NB4 (cell line): ENCODE data around the gene GYS2.

Experiments used
- DNase-seq: peaks from one replicate; pipeline ENCODE4 v3.0.0; 2010; ENCODE audit warnings: low read depth
- H3K4me3 ChIP-seq: one replicate; pipeline ENCODE4 v1.5.1; 2011; ENCODE audit warnings: mild to moderate bottlenecking, low read depth, low read length, moderate library complexity
- MYC ChIP-seq: IDR thresholded peaks from 2 replicates; pipeline ENCODE4 v1.6.1; 2011; ENCODE audit warnings: low read depth, low read length
- POLR2A ChIP-seq: IDR thresholded peaks from 2 replicates; pipeline ENCODE4 v1.6.1; 2011; ENCODE audit warnings: mild to moderate bottlenecking; ENCODE audit not compliant: insufficient read length; ENCODE audit errors: extremely low read depth
- TF ChIP-seq, protein P1 (sequence below): IDR thresholded peaks from 2 replicates; pipeline ENCODE4 v1.6.1; 2011; ENCODE audit warnings: low read depth, low read length
- TF ChIP-seq, protein P2 (sequence below): IDR thresholded peaks from one replicate; pipeline ENCODE4 v1.5.1; 2012; ENCODE audit warnings: low read depth, low read length

Gene GYS2

DNA sequence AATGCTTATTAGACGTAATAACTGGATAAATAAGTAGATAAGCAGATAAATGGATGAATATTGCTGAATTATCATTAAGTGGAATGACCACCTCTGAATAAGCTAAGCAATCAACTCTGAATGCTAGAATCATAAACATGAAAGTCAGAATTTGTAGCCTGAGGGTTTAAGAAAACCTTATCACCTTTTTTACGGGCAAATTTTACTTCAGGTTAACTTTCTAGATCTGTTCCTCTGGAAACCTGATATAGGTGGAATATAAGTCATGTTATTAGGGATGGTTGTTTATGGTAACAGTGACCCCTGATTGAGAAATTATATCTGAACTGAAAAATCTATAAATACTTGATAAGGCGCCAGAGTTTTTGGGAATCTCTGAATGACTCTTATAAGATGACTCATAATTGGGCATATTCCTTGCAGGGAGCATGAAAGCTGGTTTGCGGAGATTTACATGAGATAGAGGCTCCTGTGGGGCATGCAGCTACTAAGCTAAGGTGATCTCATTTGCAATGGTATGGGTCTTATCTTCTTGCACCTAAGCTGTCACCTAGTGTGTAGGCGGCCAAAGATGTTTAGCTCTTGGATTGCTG lies 66.5 kb downstream of the GYS2 start:
- DNase-seq, result no peak
- no peak for TF ChIP-seq MYC
- H3K4me3 ChIP-seq, result no peak overlapping the region

DNA sequence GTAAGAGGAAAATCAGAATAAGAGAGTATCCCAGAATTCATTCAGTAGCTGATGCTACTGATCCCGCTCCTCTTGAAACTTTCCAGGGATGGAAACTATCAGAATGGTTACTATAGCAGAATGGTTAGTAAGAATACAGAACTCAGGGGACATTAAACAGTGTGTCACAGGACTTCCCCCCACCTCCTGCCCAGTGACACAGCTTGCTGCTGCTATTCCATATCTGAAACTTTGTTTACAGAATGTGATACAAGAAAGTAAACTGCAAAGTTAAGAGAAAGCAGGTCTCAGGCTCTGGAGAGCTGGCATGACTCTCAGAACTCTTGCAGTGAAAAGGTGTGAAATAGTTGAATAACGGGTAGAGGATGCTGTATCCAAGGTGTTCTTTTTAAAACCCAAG lies 75.2 kb downstream of the GYS2 start:
- H3K4me3 ChIP-seq, result no peak overlapping the region
- TF ChIP-seq, protein P1, sequence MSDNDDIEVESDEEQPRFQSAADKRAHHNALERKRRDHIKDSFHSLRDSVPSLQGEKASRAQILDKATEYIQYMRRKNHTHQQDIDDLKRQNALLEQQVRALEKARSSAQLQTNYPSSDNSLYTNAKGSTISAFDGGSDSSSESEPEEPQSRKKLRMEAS, result no peak
- TF ChIP-seq MYC (no peak), POLR2A (no peak)
- TF ChIP-seq, protein P2, sequence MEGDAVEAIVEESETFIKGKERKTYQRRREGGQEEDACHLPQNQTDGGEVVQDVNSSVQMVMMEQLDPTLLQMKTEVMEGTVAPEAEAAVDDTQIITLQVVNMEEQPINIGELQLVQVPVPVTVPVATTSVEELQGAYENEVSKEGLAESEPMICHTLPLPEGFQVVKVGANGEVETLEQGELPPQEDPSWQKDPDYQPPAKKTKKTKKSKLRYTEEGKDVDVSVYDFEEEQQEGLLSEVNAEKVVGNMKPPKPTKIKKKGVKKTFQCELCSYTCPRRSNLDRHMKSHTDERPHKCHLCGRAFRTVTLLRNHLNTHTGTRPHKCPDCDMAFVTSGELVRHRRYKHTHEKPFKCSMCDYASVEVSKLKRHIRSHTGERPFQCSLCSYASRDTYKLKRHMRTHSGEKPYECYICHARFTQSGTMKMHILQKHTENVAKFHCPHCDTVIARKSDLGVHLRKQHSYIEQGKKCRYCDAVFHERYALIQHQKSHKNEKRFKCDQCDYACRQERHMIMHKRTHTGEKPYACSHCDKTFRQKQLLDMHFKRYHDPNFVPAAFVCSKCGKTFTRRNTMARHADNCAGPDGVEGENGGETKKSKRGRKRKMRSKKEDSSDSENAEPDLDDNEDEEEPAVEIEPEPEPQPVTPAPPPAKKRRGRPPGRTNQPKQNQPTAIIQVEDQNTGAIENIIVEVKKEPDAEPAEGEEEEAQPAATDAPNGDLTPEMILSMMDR, result no peak
- DNase-seq, result no peak

DNA sequence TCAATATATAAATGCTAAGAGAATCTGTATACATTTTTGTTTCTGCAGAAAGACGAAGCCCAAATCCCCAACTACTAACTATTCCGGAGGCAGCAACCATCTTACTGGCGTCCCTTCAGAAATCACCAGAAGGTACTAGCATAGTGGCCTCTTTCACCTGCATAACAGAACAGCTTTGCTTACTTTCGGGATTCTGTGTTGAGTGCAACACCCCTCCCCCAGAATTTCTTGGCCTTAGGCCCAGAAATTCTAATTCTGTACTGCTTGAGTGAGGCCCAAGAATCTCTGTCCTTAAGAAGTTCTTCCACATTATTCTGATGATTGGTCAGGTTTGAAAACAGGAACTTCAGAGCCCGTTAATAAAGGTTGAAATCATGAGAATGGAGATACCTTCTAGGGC lies 75.7 kb downstream of the GYS2 start:
- no peak for DNase-seq
- TF ChIP-seq MYC (no peak), POLR2A (no peak)
- TF ChIP-seq, protein P2, result no peak
- no peak overlapping the region for H3K4me3 ChIP-seq

DNA sequence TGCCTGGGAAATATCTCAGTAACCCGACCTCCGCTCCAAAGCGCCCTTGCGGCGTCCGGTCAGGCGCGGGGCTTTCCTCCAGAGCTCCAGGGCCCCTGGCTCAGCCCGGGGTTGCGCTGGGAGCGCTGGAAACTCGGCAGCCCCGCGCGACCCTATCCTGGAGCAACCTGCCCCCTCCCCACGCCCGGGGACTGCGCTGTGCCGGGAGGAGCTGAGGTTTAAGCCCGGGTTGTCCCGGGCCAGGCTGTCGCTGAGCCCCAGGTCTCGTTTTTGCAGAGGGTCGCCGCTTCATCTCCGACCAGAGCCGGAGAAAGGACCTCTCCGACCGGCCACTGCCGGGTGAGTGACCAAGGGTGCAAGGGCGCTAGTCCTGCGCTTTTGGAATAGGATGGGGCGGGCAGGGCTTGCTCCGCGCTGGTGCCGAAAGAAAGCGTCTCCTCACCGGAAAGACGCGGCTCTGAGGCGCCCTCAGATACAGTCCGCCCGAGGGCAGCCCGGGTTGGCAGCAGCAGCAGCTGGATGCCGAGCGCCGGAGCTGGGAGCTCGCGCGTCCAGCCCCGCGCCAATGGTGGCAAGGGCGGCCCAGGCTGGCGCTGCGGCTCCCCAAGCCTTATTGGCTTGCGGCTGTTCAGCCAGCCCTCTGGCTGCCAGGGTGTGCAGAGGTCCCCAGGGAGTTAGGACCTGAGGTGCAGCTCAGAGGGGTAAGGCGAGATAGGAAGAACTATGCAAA lies 77.0 kb downstream of the GYS2 start:
- peak overlapping the region; percentile 47 for H3K4me3 ChIP-seq
- peak; percentile 87 for DNase-seq
- TF ChIP-seq, protein P1, result no peak
- TF ChIP-seq MYC, result no peak

DNA sequence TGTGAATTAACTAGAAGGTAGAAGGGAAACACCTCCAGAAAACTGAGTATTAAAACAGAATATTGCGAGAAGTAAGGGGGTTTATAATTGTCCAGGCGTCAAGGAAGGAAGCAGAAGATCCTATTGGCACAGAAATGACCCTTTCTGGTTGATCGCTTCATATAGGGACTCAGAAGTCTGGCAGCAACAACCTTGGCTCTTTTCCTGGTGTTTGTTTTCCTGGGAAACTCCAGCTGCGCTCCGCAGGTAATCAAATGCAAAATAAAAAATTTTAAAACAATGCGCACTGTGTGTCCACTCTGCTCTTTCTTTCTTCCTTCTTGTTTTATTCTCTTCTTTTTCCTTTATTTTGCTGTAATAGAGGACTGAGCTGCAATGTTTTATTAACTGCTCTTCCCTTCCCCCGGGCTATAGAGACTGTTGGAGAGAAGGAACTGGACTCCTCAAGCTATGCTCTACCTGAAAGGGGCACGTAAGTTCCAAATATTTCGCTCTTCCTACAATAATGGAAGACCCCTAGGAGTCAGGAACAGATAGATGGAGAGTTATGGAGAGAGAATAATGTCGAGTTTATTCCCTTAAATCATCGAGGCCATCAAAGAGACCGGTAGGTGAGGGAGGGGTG lies 77.8 kb downstream of the GYS2 start:
- no peak for DNase-seq
- H3K4me3 ChIP-seq, result no peak overlapping the region
- TF ChIP-seq, protein P1, result no peak
- no peak for TF ChIP-seq POLR2A
- TF ChIP-seq, protein P2, result no peak
- TF ChIP-seq MYC, result no peak

DNA sequence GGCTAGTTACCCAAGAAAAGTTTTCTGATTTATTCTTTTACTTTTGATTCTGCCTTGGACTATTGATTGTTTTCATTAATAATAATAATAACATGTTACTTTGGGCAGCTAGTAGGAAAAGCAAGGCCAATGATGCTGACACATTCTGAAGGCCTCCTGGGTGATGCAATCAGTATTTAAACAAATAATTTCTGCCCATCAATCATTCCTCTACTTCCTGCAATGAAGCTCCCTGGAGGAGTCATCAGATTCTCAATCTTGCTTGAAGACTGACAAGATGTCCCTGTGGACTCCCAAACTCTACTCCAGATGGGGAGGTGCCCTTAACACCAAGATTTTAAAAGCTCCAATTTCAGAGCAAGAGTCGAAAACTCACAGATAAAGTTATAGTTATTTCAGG lies 78.6 kb downstream of the GYS2 start, which contains the start of gene SPX:
SPX (plus strand) TSS at position 244 of the 400 bp plus-strand sequence. CDS start 177 bp downstream, outside the sequence.
- TF ChIP-seq, protein P1, result no peak
- TF ChIP-seq MYC, result no peak
- no peak for TF ChIP-seq POLR2A
- TF ChIP-seq, protein P2, result no peak
- no peak within 1 kb of the TSS for H3K4me3 ChIP-seq
- peak; percentile 32 for DNase-seq

DNA sequence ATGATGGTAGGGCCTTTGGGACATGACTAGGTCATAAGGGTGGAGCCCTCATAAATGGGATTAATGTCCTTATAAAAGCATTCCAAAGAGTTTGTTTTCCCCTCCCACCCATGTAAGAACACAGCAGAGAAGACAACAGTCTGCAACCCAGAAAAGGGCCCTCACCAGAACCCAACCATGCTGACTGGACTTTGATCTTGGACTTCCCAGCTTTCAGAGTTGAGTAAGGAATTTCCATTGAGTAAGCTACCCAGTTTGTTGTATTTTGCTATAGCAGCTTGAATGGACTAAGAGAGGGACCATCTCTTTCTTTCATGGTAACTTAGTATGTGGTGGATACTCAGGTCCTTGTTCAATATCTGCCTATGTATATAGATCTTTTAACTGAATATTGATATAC lies 81.5 kb downstream of the GYS2 start:
- DNase-seq, result no peak
- TF ChIP-seq, protein P1, result no peak
- TF ChIP-seq MYC (no peak), POLR2A (no peak)
- no peak overlapping the region for H3K4me3 ChIP-seq
